Measurements from ENCODE around the gene FIBP. TPM values are rescaled to one million over a fixed set of nuclear protein-coding genes. Genes with fewer than 3 reads are reported as not detected.

The FIBP gene
- total RNA-seq, 1 donor from 2014 or later, result 144 TPM

DNA sequence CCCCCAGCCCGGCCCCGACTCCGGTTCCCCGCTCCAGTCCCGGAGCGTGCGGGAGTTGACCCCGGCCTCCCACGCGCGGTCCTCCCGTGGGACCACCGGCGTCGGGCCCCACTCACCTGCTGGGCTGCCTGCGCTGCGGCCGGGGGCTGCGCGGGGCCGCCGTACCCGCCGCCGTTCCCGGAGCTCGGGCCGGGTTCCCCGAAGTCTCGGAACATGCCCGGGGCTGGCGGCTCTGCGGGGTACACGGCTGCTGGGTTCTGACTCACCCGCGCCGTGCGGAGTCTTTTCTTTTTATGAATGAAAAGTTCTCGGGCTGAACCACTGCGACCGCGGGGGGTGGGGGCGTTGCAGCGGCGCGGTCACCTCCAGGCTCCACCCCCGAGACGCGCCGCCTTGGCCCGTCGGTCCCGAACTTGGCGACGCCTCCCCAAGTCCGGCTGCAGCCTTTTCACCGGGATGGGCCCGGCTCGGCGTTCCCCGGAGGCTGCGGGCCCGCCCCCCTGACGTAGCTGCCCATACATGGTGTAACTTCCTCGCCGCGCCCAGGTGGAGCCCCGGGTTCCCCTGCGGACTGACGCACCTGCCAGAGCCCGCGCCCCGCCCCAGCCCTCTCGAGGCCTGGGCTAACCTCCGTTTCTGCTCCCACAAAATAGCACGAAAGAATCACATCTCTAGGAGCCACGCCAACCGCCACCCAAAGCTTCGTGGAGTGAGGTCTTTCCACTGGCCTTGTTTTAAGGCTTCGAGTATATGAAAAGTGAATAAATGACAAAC lies 12.0 kb upstream of the FIBP start, which contains the start of gene FOSL1:
FOSL1 (minus strand) TSS at position 264 of the 774 bp plus-strand sequence; CDS start at position 215, 49 bp downstream.
- peak within 1 kb of the TSS; percentile 92 for H3K4me3 ChIP-seq (ENCODE audit: low read depth, low read length)
- no peaks in the 10 kb centered on the region for H3K27me3 ChIP-seq (ENCODE audit: control insufficient read depth, insufficient read depth, low read length)
- H3K36me3 ChIP-seq (ENCODE audit: control insufficient read depth, insufficient read depth, low read length), result no peaks in the 10 kb centered on the region
- TF ChIP-seq, protein P1, sequence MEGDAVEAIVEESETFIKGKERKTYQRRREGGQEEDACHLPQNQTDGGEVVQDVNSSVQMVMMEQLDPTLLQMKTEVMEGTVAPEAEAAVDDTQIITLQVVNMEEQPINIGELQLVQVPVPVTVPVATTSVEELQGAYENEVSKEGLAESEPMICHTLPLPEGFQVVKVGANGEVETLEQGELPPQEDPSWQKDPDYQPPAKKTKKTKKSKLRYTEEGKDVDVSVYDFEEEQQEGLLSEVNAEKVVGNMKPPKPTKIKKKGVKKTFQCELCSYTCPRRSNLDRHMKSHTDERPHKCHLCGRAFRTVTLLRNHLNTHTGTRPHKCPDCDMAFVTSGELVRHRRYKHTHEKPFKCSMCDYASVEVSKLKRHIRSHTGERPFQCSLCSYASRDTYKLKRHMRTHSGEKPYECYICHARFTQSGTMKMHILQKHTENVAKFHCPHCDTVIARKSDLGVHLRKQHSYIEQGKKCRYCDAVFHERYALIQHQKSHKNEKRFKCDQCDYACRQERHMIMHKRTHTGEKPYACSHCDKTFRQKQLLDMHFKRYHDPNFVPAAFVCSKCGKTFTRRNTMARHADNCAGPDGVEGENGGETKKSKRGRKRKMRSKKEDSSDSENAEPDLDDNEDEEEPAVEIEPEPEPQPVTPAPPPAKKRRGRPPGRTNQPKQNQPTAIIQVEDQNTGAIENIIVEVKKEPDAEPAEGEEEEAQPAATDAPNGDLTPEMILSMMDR (IDR thresholded peaks at IDR 0.05; ENCODE audit: insufficient read depth, low read length, poor library complexity, severe bottlenecking), result no peak
- peak; percentile 73 for DNase-seq (ENCODE audit: low read depth)

DNA sequence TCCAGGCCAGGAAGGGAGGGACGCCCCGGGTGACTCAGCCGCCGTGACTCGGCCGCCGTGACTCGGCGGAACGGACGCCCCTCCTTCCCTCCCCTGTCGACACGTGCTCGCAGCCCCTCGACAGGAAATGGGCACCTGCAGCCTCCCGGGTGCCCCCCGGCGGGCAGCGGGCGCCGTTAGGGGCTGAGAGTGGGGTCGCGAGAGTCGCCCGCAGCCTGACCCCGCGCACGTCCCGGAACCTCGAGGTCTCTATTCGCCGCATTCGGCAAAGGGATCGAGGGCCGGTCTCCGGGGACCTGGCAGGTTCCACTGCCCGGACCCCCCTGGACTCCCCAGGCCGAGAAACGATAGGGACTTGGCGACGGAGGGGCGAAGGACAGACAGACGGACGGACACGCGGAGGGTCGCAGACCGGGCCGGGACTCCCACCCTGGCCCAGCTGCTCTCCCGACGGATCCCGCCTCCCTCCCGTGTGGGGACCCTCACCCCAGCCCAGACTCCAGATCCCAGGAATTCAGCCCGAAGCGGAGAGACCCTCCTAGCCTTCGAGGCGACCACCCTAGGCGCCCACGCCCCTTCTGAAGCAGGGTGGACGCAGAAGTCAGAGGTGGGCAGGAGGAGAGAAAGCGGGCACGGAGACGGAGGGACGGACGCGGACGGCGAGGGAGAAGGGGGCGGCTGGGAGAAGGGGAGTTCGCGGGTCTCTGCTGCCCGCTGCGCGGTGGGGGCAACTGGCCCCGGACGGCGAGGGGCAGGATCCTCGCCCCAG lies 11.3 kb upstream of the FIBP start:
- Histone ChIP-seq H3K27me3 (ENCODE audit: control insufficient read depth, insufficient read depth, low read length) (no peaks in the 10 kb centered on the region), H3K36me3 (ENCODE audit: control insufficient read depth, insufficient read depth, low read length) (no peaks in the 10 kb centered on the region), H3K4me3 (ENCODE audit: low read depth, low read length) (peak overlapping the region; percentile 92)
- TF ChIP-seq, protein P1 (IDR thresholded peaks at IDR 0.05; ENCODE audit: insufficient read depth, low read length, poor library complexity, severe bottlenecking), result peak; percentile 23
- no peak for DNase-seq (ENCODE audit: low read depth)

DNA sequence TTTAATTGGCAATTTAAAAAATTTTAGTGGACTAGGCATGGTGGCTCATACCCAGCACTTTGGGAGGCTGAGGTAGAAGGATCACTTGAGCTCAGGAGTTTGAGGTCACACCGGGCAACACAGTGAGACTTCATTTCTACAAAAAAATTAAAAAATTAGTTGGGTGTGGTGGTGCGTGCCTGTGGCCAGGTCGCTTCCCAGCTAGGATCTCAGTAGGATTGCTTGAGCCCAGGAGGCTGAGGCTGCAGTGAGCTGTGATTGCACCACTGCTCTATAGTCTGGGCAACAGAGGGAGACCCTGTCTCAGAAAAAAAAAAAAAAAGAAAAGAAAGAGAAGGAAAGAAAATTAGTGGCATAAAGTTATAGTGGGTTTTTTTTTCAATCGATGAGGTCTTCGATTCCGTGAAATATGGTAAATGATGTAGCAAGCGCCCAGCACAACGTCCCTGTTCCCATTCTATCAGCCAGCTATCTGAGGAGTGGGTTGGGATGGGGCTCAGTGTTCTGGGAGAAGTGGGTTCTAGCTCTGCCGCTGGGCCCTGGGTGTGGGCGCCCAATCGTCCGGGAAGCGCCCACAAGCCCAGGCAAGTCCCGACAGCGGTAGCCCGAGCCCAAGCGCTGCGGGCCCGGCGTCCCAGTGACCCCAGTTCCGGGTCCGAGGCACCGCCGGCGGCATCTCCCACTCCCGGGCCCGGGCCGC lies 10.5 kb upstream of the FIBP start:
- TF ChIP-seq, protein P1 (IDR thresholded peaks at IDR 0.05; ENCODE audit: insufficient read depth, low read length, poor library complexity, severe bottlenecking), result no peak
- DNase-seq (ENCODE audit: low read depth), result no peak
- Histone ChIP-seq H3K4me3 (ENCODE audit: low read depth, low read length) (peak overlapping the region; percentile 92), H3K36me3 (ENCODE audit: control insufficient read depth, insufficient read depth, low read length) (no peaks in the 10 kb centered on the region), H3K27me3 (ENCODE audit: control insufficient read depth, insufficient read depth, low read length) (no peaks in the 10 kb centered on the region)

DNA sequence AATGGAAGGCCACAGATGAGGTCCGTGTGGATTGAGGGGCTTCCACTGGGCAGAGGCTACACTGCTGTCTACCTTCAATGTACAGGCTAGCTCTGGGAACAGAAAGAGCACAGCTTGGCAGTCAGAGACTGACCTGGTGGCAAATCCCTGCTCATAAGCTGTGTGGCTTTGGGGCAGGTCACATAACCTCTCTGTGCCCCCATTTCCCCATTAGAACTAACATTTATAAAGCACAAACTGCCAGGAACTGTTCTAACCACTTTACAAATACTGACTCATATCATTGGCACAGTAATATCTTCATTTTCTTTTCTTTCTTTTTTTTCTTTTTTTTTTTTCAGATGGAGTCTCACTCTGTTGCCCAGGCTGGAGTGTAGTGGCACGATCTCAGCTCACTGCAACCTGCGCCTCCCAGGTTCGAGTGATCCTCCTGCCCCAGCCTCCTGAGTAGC lies 8.8 kb upstream of the FIBP start:
- no peak for DNase-seq (ENCODE audit: low read depth)
- Histone ChIP-seq H3K36me3 (ENCODE audit: control insufficient read depth, insufficient read depth, low read length) (no peaks in the 10 kb centered on the region), H3K4me3 (ENCODE audit: low read depth, low read length) (no peak overlapping the region), H3K27me3 (ENCODE audit: control insufficient read depth, insufficient read depth, low read length) (no peaks in the 10 kb centered on the region)
- TF ChIP-seq, protein P1 (IDR thresholded peaks at IDR 0.05; ENCODE audit: insufficient read depth, low read length, poor library complexity, severe bottlenecking), result no peak

DNA sequence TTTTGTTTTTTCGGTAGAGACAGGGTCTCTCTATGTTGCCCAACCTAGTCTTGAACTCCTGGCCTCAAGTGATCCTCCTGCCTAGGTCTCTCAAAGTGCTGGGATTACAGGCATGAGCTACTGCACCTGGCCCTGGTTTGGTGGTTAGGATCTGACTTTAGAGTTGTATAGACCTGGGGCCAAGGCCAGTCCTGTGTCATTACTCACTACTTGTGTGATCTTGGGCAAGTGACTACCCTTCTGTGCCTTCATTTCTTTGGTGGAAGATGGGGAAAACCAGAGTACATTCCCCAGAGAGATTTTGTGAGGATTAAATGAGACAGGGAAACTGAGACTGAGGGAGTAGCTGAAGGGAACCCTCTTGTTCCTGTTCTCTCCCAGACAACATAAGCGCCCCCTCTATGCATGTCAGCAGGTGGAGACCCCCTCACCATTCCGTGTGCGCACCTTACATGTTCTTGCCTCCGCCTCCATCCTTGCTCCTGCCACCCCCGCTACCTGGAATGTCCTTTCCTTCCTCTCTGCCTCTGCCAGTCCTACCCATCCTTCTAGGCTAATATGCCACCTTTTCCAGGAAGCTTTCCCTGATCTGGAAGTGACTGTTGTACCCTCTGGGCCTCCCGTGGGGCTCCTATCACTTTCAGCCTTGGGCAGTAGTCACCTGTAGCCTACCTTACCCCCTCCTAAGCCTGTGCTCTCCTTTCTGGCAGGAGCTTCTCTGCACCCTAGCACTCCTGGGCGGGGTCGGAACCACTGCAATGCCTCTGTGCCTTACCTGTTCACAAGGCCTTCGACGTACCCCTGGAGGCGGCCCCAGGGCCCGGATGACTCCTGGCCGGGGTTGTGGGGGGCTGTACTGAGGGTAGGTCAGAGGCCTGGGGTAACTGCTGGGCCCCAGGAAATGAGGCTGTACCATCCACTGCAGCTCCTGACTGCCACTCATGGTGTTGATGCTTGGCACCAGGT lies 8.0 kb upstream of the FIBP start:
- Histone ChIP-seq H3K27me3 (ENCODE audit: control insufficient read depth, insufficient read depth, low read length) (no peaks in the 10 kb centered on the region), H3K4me3 (ENCODE audit: low read depth, low read length) (no peak overlapping the region), H3K36me3 (ENCODE audit: control insufficient read depth, insufficient read depth, low read length) (no peaks in the 10 kb centered on the region)

More for the DNA sequence above, 8.0 kb upstream of the FIBP start:
- no peak for DNase-seq (ENCODE audit: low read depth)
- TF ChIP-seq, protein P1 (IDR thresholded peaks at IDR 0.05; ENCODE audit: insufficient read depth, low read length, poor library complexity, severe bottlenecking), result no peak
